ENCODE measurements around the gene PAX7. TPM values are rescaled to one million over a fixed set of nuclear protein-coding genes. Genes with fewer than 3 reads are reported as not detected.

Gene PAX7
- total RNA-seq, 4 donors from 2014 or later: not detected

DNA sequence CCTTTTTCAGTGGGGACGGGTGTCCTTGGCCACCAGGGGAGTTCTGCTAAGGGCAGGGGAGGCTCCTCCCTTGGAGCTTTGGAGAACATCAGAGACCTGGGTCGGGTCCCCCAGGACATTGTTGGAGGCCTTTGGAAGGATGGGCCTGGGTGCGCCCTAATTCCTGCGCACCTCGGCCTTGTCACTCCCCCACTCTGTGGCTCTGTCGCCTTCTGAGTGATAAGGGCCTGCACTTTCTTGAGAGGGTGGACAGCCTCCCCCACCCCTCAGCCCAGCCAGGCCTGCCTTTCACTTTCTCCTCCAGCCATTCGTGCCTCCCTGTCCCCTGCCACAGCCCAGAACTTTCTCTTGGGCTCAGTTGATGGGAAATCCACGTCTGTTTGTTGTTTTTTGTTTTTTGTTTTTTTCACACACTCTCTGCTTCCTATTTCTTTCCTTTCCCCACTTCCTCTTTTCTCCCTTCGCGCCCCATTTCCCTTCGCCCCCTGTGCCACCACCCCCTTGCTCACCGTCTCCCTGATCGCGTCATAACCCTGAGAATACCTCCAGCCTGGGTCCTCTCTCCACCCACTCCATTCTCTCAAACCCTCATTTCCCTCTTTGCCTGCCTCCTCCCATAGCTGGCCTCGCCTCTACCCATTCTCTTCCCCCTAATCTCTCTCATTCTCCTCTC, 85.6 kb downstream of the PAX7 start:
- no peak overlapping the region for H3K4me3 ChIP-seq
- H3K27me3 ChIP-seq: peaks cover 0 to 4% of the 10 kb centered on the region in 2 donors
- intact Hi-C loops (cut with DNase I; ENCODE audit: low total_unique reads): no loop called here
- TF ChIP-seq POLR2A (IDR thresholded peaks at IDR 0.05): no peak
- no peaks in the 10 kb centered on the region for H3K36me3 ChIP-seq
- no peak for DNase-seq
- H3K4me1 ChIP-seq: peaks cover 0 to 6% of the 10 kb centered on the region in 2 donors
- H3K27ac ChIP-seq: no peak overlapping the region
- no peaks in the 10 kb centered on the region for H3K9me3 ChIP-seq

- DNase-seq: no peak
- H3K36me3 ChIP-seq: no peaks in the 10 kb centered on the region
- H3K9me3 ChIP-seq: no peaks in the 10 kb centered on the region
- TF ChIP-seq, protein P1, sequence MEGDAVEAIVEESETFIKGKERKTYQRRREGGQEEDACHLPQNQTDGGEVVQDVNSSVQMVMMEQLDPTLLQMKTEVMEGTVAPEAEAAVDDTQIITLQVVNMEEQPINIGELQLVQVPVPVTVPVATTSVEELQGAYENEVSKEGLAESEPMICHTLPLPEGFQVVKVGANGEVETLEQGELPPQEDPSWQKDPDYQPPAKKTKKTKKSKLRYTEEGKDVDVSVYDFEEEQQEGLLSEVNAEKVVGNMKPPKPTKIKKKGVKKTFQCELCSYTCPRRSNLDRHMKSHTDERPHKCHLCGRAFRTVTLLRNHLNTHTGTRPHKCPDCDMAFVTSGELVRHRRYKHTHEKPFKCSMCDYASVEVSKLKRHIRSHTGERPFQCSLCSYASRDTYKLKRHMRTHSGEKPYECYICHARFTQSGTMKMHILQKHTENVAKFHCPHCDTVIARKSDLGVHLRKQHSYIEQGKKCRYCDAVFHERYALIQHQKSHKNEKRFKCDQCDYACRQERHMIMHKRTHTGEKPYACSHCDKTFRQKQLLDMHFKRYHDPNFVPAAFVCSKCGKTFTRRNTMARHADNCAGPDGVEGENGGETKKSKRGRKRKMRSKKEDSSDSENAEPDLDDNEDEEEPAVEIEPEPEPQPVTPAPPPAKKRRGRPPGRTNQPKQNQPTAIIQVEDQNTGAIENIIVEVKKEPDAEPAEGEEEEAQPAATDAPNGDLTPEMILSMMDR (IDR thresholded peaks at IDR 0.05): no peak
- no peak for TF ChIP-seq POLR2A (IDR thresholded peaks at IDR 0.05)
- intact Hi-C loops (cut with DNase I; ENCODE audit: low total_unique reads): no loop called here
- peaks cover 0 to 4% of the 10 kb centered on the region in 2 donors for H3K27me3 ChIP-seq
- no peak overlapping the region for H3K27ac ChIP-seq
- no peak overlapping the region for H3K4me3 ChIP-seq
- H3K4me1 ChIP-seq: peaks cover 0 to 6% of the 10 kb centered on the region in 2 donors
These were observed 86.4 kb downstream of the PAX7 start for GRCh38 chr1:18716785-18717678.

DNA sequence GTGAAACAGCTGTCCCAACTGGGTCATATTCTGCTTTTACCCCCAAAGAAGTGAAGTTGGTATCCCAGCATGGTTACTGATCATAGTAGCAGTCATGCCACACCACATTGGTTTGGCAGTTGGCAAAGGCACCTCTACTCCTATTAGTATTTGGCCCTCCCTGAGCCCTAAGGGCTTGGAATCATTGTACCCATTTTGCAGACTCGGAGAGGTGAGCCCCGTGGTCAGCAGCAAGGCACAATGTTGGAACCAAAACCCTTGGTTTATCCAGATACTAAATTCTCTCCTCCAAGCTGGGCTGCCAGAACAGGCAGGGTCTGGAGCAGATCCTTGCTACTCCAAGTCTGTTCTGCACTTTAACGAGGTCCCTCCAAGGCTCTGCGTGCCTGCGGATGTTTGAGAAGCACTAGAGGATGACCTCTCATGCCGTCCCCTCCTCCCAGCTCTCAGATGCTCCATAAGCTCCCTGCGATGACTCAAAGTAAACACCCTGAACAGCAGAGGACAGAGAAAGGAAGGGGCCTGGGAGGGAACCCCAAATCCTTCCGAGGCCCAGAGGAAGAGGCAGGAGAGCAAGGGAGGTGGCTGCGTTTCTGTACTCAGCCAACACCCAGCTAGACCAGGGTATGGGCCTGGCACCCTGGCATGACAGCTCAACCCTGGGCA, 89.3 kb downstream of the PAX7 start:
- Histone ChIP-seq H3K36me3 (no peaks in the 10 kb centered on the region), H3K4me1 (peaks cover 0 to 6% of the 10 kb centered on the region in 2 donors), H3K4me3 (no peak overlapping the region), H3K9me3 (no peaks in the 10 kb centered on the region), H3K27ac (no peak overlapping the region), H3K27me3 (peaks cover 0 to 4% of the 10 kb centered on the region in 2 donors)
- intact Hi-C loops (cut with DNase I; ENCODE audit: low total_unique reads): no loop called here
- DNase-seq: no peak
- TF ChIP-seq, protein P1 (IDR thresholded peaks at IDR 0.05): no peak
- TF ChIP-seq POLR2A (IDR thresholded peaks at IDR 0.05): no peak

- Histone ChIP-seq H3K4me1 (peaks cover 0 to 6% of the 10 kb centered on the region in 2 donors), H3K9me3 (no peaks in the 10 kb centered on the region), H3K27ac (no peak overlapping the region), H3K36me3 (no peaks in the 10 kb centered on the region), H3K4me3 (no peak overlapping the region), H3K27me3 (peaks cover 0 to 2% of the 10 kb centered on the region in 2 donors)
- no peak for DNase-seq
- intact Hi-C loops (cut with DNase I; ENCODE audit: low total_unique reads): no loop called here
- TF ChIP-seq POLR2A (IDR thresholded peaks at IDR 0.05): no peak
- TF ChIP-seq, protein P1 (IDR thresholded peaks at IDR 0.05): no peak
These were observed 90.4 kb downstream of the PAX7 start for GRCh38 chr1:18721041-18721440.

DNA sequence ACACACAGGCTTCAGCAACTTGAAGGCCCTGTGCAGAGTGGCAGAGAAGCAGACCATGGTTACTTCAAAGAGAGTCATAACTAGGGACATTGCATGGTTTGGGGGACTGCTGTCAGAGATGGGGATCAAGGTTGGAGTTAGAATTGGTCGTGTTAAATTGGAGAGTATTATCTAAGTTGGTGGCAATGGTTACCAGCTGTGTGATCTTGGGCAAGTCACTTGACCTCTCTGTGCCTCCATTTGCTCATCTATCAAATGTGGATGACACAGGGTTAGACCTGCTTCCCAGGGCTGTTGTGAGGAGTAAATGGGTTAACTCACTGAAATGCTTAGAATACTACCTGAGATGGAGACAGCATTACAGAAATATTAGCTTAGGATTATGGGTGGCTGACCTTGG, 91.1 kb downstream of the PAX7 start:
- no peak overlapping the region for H3K27ac ChIP-seq
- no peaks in the 10 kb centered on the region for H3K27me3 ChIP-seq

More for the DNA sequence above, 91.1 kb downstream of the PAX7 start:
- Histone ChIP-seq H3K9me3 (no peaks in the 10 kb centered on the region), H3K4me3 (no peak overlapping the region), H3K36me3 (no peaks in the 10 kb centered on the region), H3K4me1 (peaks cover 0 to 5% of the 10 kb centered on the region in 2 donors)
- no peak for TF ChIP-seq POLR2A (IDR thresholded peaks at IDR 0.05)
- TF ChIP-seq, protein P1 (IDR thresholded peaks at IDR 0.05): no peak
- intact Hi-C loops (cut with DNase I; ENCODE audit: low total_unique reads): no loop called here
- no peak for DNase-seq

Measured in uterus (tissue), 4 donors.